ENCODE data around the gene STK39. TPM values are rescaled to one million over a fixed set of nuclear protein-coding genes. Genes with fewer than 3 reads are reported as not detected.

STK39 gene
- total and polyA plus RNA-seq, 9 of the 15 experiments (the other 6 are each of a cell fraction or from before 2014, with no cell fraction given) = 0.19 to 0.76 (median 0.51) TPM

- TF ChIP-seq ZNF609 (CRISPR knock-in tag; IDR thresholded peaks at IDR 0.05; ENCODE audit: borderline replicate concordance) (no peak), ZBTB11 (CRISPR knock-in tag; IDR thresholded peaks at IDR 0.05) (no peak), GTF2E2 (tag; IDR thresholded peaks at IDR 0.05) (no peak), ZFX (CRISPR knock-in tag; IDR thresholded peaks at IDR 0.05) (no peak), GATAD2A (IDR thresholded peaks at IDR 0.05) (no peak)
These were observed 67.8 kb downstream of the STK39 start (continued) for GRCh38 chr2:168179592-168179991.

All from K562 (cell line).